GM21390 (cell line): ENCODE data around the gene HEATR3.

ENCODE experiments used
- ATAC-seq: cut with Tn5 transposase; IDR thresholded peaks from one replicate; pipeline ENCODE4 v1.9.1; 2021; ENCODE audit not compliant: unreplicated experiment

HEATR3 gene

GRCh38 chr16:50152807-50153595, 87.2 kb downstream of the HEATR3 start, which contains the start of gene TENT4B:
Gene TENT4B (plus strand): TSS chr16:50153306. CDS start chr16:50153622, 316 bp downstream.
- peak; percentile 74 for ATAC-seq

- peak; percentile 21 for ATAC-seq
Measured at GRCh38 chr16:50153596-50154419, 88.0 kb downstream of the HEATR3 start.

- no peak for ATAC-seq
Measured at GRCh38 chr16:50154420-50154950, 88.7 kb downstream of the HEATR3 start.

GRCh38 chr16:50155925-50156324, 90.2 kb downstream of the HEATR3 start:
- ATAC-seq: no peak
